H9 (cell line): ENCODE data around the gene TEX22. TPM values are rescaled to one million over a fixed set of nuclear protein-coding genes. Genes with fewer than 3 reads are reported as not detected.
A peak's percentile ranks its signal among the peaks of the same experiment; 100 is the strongest.

ENCODE experiments used
- DNase-seq: peaks from one replicate; pipeline ENCODE4 v3.0.0-alpha.2; 2017
- H2AFZ ChIP-seq: one replicate; pipeline ENCODE4 v1.6.1; 2013; ENCODE audit warnings: mild to moderate bottlenecking, low read length, control low read depth, moderate library complexity
- H2AK5ac ChIP-seq: 2 replicates; pipeline ENCODE4 v1.6.1; 2013; ENCODE audit warnings: low read length, control low read depth, mixed read lengths; ENCODE audit not compliant: insufficient read length
- H2BK120ac ChIP-seq: one replicate; pipeline ENCODE4 v1.6.1; 2013; ENCODE audit warnings: low read depth, mild to moderate bottlenecking, low read length, control low read depth, inconsistent platforms; ENCODE audit not compliant: poor library complexity, severe bottlenecking
- H2BK12ac ChIP-seq: 2 replicates; pipeline ENCODE4 v1.6.1; 2013; ENCODE audit warnings: low read length, control low read depth, mixed read lengths, low read depth; ENCODE audit not compliant: insufficient read length
- H2BK15ac ChIP-seq: 2 replicates; pipeline ENCODE4 v1.6.1; 2013; ENCODE audit warnings: low read depth, low read length, control low read depth
- H2BK20ac ChIP-seq: one replicate; pipeline ENCODE4 v1.6.1; 2013; ENCODE audit warnings: low read depth, mild to moderate bottlenecking, low read length, control low read depth, inconsistent platforms; ENCODE audit not compliant: poor library complexity, severe bottlenecking
- H2BK5ac ChIP-seq: 2 replicates; pipeline ENCODE4 v1.6.1; 2013; ENCODE audit warnings: low read length, control low read depth, mixed read lengths; ENCODE audit not compliant: insufficient read length
- H3K14ac ChIP-seq: 2 replicates; pipeline ENCODE4 v1.6.1; 2013; ENCODE audit warnings: low read length, control low read depth; ENCODE audit not compliant: insufficient read depth
- H3K18ac ChIP-seq: 2 replicates; pipeline ENCODE4 v1.6.1; 2013; ENCODE audit warnings: low read depth, mild to moderate bottlenecking, mixed read lengths, low read length, control low read depth; ENCODE audit not compliant: insufficient read length
- H3K23ac ChIP-seq: 2 replicates; pipeline ENCODE4 v1.6.1; 2013; ENCODE audit warnings: low read length, control low read depth, mixed read lengths, low read depth; ENCODE audit not compliant: insufficient read length
- H3K23me2 ChIP-seq: 2 replicates; pipeline ENCODE4 v1.6.1; 2013; ENCODE audit warnings: low read depth, mild to moderate bottlenecking, mixed read lengths, low read length, control low read depth; ENCODE audit not compliant: insufficient read length, poor library complexity, severe bottlenecking
- H3K27ac ChIP-seq: 2 replicates; pipeline ENCODE4 v1.5.1; 2013; ENCODE audit warnings: low read length, control low read depth, mixed read lengths, low read depth; ENCODE audit not compliant: insufficient read length
- H3K27me3 ChIP-seq: 2 replicates; pipeline ENCODE4 v1.6.1; 2013; ENCODE audit warnings: low read length, control low read depth, inconsistent platforms; ENCODE audit not compliant: insufficient read depth
- H3K4ac ChIP-seq: 2 replicates; pipeline ENCODE4 v1.6.1; 2013; ENCODE audit warnings: low read depth, mild to moderate bottlenecking, control low read depth, inconsistent platforms, low read length, moderate library complexity
- H3K4me1 ChIP-seq: 2 replicates; pipeline ENCODE4 v1.6.1; 2013; ENCODE audit warnings: low read length, control low read depth, inconsistent platforms; ENCODE audit not compliant: insufficient read depth
- H3K4me2 ChIP-seq: 2 replicates; pipeline ENCODE4 v1.6.1; 2013; ENCODE audit warnings: low read length, control low read depth, mixed read lengths; ENCODE audit not compliant: insufficient read length, insufficient read depth
- H3K56ac ChIP-seq: 2 replicates; pipeline ENCODE4 v1.6.1; 2013; ENCODE audit warnings: low read depth, mild to moderate bottlenecking, mixed read lengths, low read length, control low read depth; ENCODE audit not compliant: insufficient read length
- H3K79me1 ChIP-seq: 2 replicates; pipeline ENCODE4 v1.6.1; 2013; ENCODE audit warnings: low read depth, mild to moderate bottlenecking, moderate library complexity, low read length, control low read depth, inconsistent platforms; ENCODE audit not compliant: insufficient read depth, poor library complexity, severe bottlenecking
- H3K79me2 ChIP-seq: 2 replicates; pipeline ENCODE4 v1.6.1; 2013; ENCODE audit warnings: low read length, control low read depth, inconsistent platforms; ENCODE audit not compliant: insufficient read depth
- H3K9ac ChIP-seq: 2 replicates; pipeline ENCODE4 v1.6.1; 2013; ENCODE audit warnings: low read length, control low read depth, mixed read lengths; ENCODE audit not compliant: insufficient read length; ENCODE audit errors: extremely low read depth
- H3K9me3 ChIP-seq: one replicate; pipeline ENCODE4 v1.6.1; 2013; ENCODE audit warnings: low read depth, low read length, inconsistent platforms; ENCODE audit not compliant: control insufficient read depth
- H3T11ph ChIP-seq: one replicate; pipeline ENCODE4 v1.6.1; 2013; ENCODE audit warnings: mild to moderate bottlenecking, low read length, control low read depth, inconsistent platforms
- H4K20me1 ChIP-seq: one replicate; pipeline ENCODE4 v1.6.1; 2013; ENCODE audit not compliant: control insufficient read depth, insufficient read length, insufficient read depth
- H4K5ac ChIP-seq: 2 replicates; pipeline ENCODE4 v1.6.1; 2013; ENCODE audit warnings: low read depth, mild to moderate bottlenecking, mixed read lengths, low read length, control low read depth; ENCODE audit not compliant: insufficient read length
- H4K8ac ChIP-seq: replicated peaks from 2 replicates; pipeline ENCODE4 v1.6.1; 2013; ENCODE audit warnings: low read length, control low read depth, mixed read lengths, low read depth; ENCODE audit not compliant: insufficient read length
- H4K91ac ChIP-seq: 2 replicates; pipeline ENCODE4 v1.6.1; 2013; ENCODE audit warnings: low read depth, mild to moderate bottlenecking, moderate library complexity, mixed read lengths, low read length, control low read depth; ENCODE audit not compliant: insufficient read length
- H3K27ac Mint-ChIP-seq, 3 experiments: 2 replicates in 2 of 3; 3 replicates in 1 of 3; pipeline ENCODE4 v1.8.0; 2020 to 2021; ENCODE audit warnings: mixed read lengths in 3 of 3, mild to moderate bottlenecking in 1 of 3, moderate library complexity in 1 of 3
- H3K27me3 Mint-ChIP-seq: 2 replicates; pipeline ENCODE4 v1.8.0; 2021; ENCODE audit warnings: low read depth, mild to moderate bottlenecking, moderate library complexity, mixed read lengths
- H3K36me3 Mint-ChIP-seq, 3 experiments: 2 replicates in 2 of 3; 3 replicates in 1 of 3; pipeline ENCODE4 v1.8.0; 2020 to 2021; ENCODE audit warnings: low read depth in 3 of 3, mixed read lengths in 3 of 3; ENCODE audit not compliant: insufficient read depth in 1 of 3
- H3K4me1 Mint-ChIP-seq, 2 experiments: 2 replicates each; pipeline ENCODE4 v1.8.0; 2020; ENCODE audit warnings: mixed read lengths in 2 of 2
- H3K4me3 Mint-ChIP-seq, 2 experiments: 2 replicates in 1 of 2; 3 replicates in 1 of 2; pipeline ENCODE4 v1.8.0; 2020 to 2021; ENCODE audit warnings: mild to moderate bottlenecking in 2 of 2, mixed read lengths in 2 of 2, moderate library complexity in 1 of 2
- H3K9me3 Mint-ChIP-seq, 2 experiments: 2 replicates in 1 of 2; 3 replicates in 1 of 2; pipeline ENCODE4 v1.8.0; 2020; ENCODE audit warnings: mild to moderate bottlenecking in 2 of 2, mixed read lengths in 2 of 2, moderate library complexity in 1 of 2
- CTCF ChIP-seq: fragments of 200-600 bp; sonication (generic); conservative IDR thresholded peaks from 3 replicates; pipeline ENCODE4 v1.8.0; 2021; ENCODE audit warnings: antibody characterized with exemption, mild to moderate bottlenecking
- WGBS: extraction: QIAGEN DNeasy Blood & Tissue Kit; methylation state at CpG from one replicate; pipeline ENCODE4 v1.1.7; 2013; ENCODE audit warnings: missing lambda C conversion rate, low lambda C conversion rate, mixed read lengths; ENCODE audit not compliant: insufficient read length; ENCODE audit errors: extremely low coverage; 5-methylcytosine and 5-hydroxymethylcytosine counted together
- long read RNA-seq: library from polyadenylated mRNA; unstranded; transcript quantifications from one replicate; pipeline ENCODE4 v2.0.0, GENCODE V29; 2020
- total RNA-seq: library from RNA; stranded (reverse); gene quantifications from 2 replicates; pipeline ENCODE4 v1.2.1, GENCODE V29; 2021

TEX22 gene
- total RNA-seq, result 0.50 and 0.83 TPM in 2 replicates
- long read RNA-seq, partial matches to known transcripts, result 0 of 1 reads
- long read RNA-seq, other reads (novel, unspliced or antisense), result 1 of 1 reads

DNA sequence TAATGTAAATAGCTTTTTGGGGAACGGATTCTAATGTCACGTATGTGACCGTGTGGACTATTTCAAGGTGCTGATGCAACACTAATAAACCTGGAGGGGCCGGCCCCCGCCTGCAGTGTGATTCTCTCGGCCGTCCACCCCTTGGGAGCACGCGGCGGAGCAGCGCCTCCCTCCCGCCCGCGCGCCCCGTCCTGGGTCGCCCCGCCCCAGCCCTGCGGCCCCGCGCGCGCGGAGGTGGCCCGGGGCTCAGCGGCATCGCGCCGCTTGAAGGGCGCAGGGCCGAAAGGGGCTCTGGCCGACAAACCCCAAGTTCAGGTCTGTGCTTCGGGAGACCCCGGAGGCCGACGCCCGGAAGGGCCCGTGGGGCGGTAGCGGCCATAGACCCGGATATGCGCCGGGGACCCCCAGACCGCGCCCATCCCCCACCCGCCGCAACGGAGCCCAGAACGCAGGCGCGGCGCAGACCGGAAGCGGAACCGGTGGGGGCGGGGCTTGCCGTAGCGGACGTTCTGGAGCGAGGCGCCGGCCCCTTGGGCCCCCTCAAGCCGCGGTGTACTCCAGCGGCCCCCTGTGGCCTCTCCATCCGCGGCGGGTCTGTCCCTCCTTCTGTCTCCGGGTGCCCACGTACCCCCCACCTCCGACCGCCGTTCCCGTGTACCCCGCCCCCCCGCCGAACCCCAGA is at the start of gene TEX22:
TEX22 (plus strand) TSS at position 495 of the 682 bp plus-strand sequence. CDS start 803 bp downstream, outside the sequence.
- Histone ChIP-seq H4K20me1 (no peaks in the 10 kb centered on the region), H3K4me1 (no peaks in the 10 kb centered on the region), H2BK12ac (no peak within 1 kb of the TSS), H3T11ph (no peak within 1 kb of the TSS), H2AK5ac (no peak within 1 kb of the TSS), H3K4ac (no peak within 1 kb of the TSS), H2BK15ac (no peak within 1 kb of the TSS; the same call in 1 of the 2 replicates), H4K91ac (no peak within 1 kb of the TSS), H3K79me1 (no peaks in the 10 kb centered on the region), H3K79me2 (no peaks in the 10 kb centered on the region), H2BK20ac (no peak within 1 kb of the TSS), H3K56ac (no peak within 1 kb of the TSS), H3K9me3 (peaks cover 5% of the 10 kb centered on the region), H3K9ac (no peak within 1 kb of the TSS), H4K5ac (no peak within 1 kb of the TSS), H3K4me2 (peak within 1 kb of the TSS; percentile 37), H2BK120ac (no peak within 1 kb of the TSS), H3K23ac (no peak within 1 kb of the TSS), H4K8ac (no peak within 1 kb of the TSS), H3K27ac (no peak within 1 kb of the TSS), H2BK5ac (no peak within 1 kb of the TSS), H2AFZ (no peak within 1 kb of the TSS), H3K14ac (peak within 1 kb of the TSS; percentile 98), H3K23me2 (no peaks in the 10 kb centered on the region), H3K27me3 (no peaks in the 10 kb centered on the region), H3K18ac (peak within 1 kb of the TSS; percentile 93)
- H3K4me1 Mint-ChIP-seq, result 0 out of 4 replicates have a peak, but pooled peaks cover 0 to 3% of the 10 kb centered on the region in 2 experiments
- no peak within 1 kb of the TSS for H3K27ac Mint-ChIP-seq
- peaks cover 38 to 50% of the 10 kb centered on the region in 2 experiments for H3K9me3 Mint-ChIP-seq
- DNase-seq, result peak; percentile 77
- H3K36me3 Mint-ChIP-seq, result peaks cover 35 to 45% (median 44%) of the 10 kb centered on the region in 3 experiments
- no peak for TF ChIP-seq CTCF
- H3K4me3 Mint-ChIP-seq, result peak within 1 kb of the TSS; percentile 63 to 77
- no CpG with 5 or more reads among the region's 77 CpGs for WGBS
- peaks cover 53% of the 10 kb centered on the region for H3K27me3 Mint-ChIP-seq
